Measurements from ENCODE around the gene TUBA1A.
"Not testable (repeated sequence)": the region's sequence is repeated elsewhere in the genome, so short reads cannot be mapped to it uniquely, and the experiment has no call there.

The TUBA1A gene

GRCh38 chr12:49223590-49224369 is 34.9 kb upstream of the TUBA1A start:
- Histone ChIP-seq H3K4me1 (ENCODE audit: control insufficient read depth, insufficient read depth, low read length) (peaks cover 13% of the 10 kb centered on the region), H3K4me2 (ENCODE audit: low read length) (no peak overlapping the region), H3K27me3 (ENCODE audit: control insufficient read depth, insufficient read depth, low read length) (no peaks in the 10 kb centered on the region), H3K36me3 (ENCODE audit: insufficient read depth, low read length) (no peaks in the 10 kb centered on the region), H3K9ac (ENCODE audit: low read depth, low read length) (no peak overlapping the region), H3K9me3 (replicated peaks; ENCODE audit: low read length) (no peaks in the 10 kb centered on the region), H3K4me3 (ENCODE audit: low read length) (no peak overlapping the region)

- H3K9ac ChIP-seq (ENCODE audit: low read depth, low read length) = peak overlapping the region; percentile 66
- no peaks in the 10 kb centered on the region for H3K36me3 ChIP-seq (ENCODE audit: insufficient read depth, low read length)
- H3K9me3 ChIP-seq (replicated peaks; ENCODE audit: low read length) = no peaks in the 10 kb centered on the region
- H3K4me3 ChIP-seq (ENCODE audit: low read length) = peak overlapping the region; percentile 48
- no peaks in the 10 kb centered on the region for H3K27me3 ChIP-seq (ENCODE audit: control insufficient read depth, insufficient read depth, low read length)
- peak overlapping the region; percentile 72 for H3K4me2 ChIP-seq (ENCODE audit: low read length)
- H3K4me1 ChIP-seq (ENCODE audit: control insufficient read depth, insufficient read depth, low read length) = peaks cover 13% of the 10 kb centered on the region
Observed at GRCh38 chr12:49223122-49223521, 34.2 kb upstream of the TUBA1A start.

DNA sequence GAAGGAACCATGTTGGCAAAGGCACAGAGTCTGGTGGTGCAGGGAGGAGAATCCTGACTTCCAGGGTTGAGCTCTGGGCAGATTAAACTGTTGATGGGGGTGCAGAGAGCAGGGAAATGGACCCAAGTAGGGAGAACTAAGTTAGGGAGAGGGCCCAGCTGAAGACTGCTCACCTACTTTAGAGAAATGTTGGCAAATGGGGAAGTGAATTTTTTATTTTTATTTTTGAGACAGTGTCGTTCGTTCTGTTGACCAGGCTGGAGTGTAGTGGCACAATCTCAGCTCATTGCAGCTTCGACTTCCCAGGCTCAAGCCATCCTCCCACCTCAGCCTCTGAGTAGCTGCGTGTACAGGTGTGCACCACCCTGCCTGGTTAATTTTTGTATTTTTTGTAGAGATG is 32.1 kb upstream of the TUBA1A start:
- Histone ChIP-seq H3K9me3 (replicated peaks; ENCODE audit: low read length) (no peaks in the 10 kb centered on the region), H3K4me2 (ENCODE audit: low read length) (no peak overlapping the region), H3K4me1 (ENCODE audit: control insufficient read depth, insufficient read depth, low read length) (peaks cover 13% of the 10 kb centered on the region), H3K4me3 (ENCODE audit: low read length) (no peak overlapping the region), H3K36me3 (ENCODE audit: insufficient read depth, low read length) (no peaks in the 10 kb centered on the region), H3K27me3 (ENCODE audit: control insufficient read depth, insufficient read depth, low read length) (no peaks in the 10 kb centered on the region), H3K9ac (ENCODE audit: low read depth, low read length) (no peak overlapping the region)

DNA sequence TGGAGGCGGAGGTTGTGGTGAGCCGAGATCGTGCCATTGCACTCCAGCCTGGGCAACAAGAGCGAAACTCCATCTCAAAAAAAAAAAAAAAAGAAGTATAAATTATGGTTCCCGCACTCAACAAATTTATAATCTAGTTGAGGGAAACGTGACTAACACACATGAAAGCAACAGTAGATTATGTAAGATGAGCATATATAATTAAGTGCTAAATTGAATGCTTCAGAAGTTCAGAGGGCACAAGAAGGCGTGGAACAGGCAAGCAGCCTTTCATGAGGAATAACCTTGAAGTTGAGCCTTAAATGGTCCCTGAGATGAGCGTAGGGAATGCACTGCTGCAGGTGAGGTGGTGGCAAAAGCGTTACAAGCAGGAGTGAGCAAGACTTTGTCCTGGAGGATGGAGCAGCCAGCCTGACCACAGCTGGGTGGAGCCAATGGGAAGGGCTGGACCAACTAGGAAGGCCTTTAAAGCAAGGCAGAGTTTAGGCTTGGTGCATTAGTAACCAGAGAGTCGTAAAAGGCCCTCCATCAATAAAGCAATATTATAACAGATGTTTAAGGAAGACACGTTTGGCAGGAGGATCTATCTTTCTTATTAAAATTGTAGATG is 30.6 kb upstream of the TUBA1A start:
- Histone ChIP-seq H3K4me3 (ENCODE audit: low read length) (no peak overlapping the region), H3K4me2 (ENCODE audit: low read length) (no peak overlapping the region), H3K27me3 (ENCODE audit: control insufficient read depth, insufficient read depth, low read length) (no peaks in the 10 kb centered on the region), H3K36me3 (ENCODE audit: insufficient read depth, low read length) (no peaks in the 10 kb centered on the region), H3K9me3 (replicated peaks; ENCODE audit: low read length) (no peaks in the 10 kb centered on the region), H3K4me1 (ENCODE audit: control insufficient read depth, insufficient read depth, low read length) (peaks cover 17% of the 10 kb centered on the region), H3K9ac (ENCODE audit: low read depth, low read length) (no peak overlapping the region)

GRCh38 chr12:49212572-49212971 is 23.7 kb upstream of the TUBA1A start:
- Histone ChIP-seq H3K9me3 (replicated peaks; ENCODE audit: low read length) (no peaks in the 10 kb centered on the region), H3K36me3 (ENCODE audit: insufficient read depth, low read length) (no peaks in the 10 kb centered on the region), H3K27me3 (ENCODE audit: control insufficient read depth, insufficient read depth, low read length) (no peaks in the 10 kb centered on the region), H3K4me1 (ENCODE audit: control insufficient read depth, insufficient read depth, low read length) (peaks cover 22% of the 10 kb centered on the region), H3K4me2 (ENCODE audit: low read length) (no peak overlapping the region), H3K9ac (ENCODE audit: low read depth, low read length) (no peak overlapping the region), H3K4me3 (ENCODE audit: low read length) (no peak overlapping the region)

- H3K4me2 ChIP-seq (ENCODE audit: low read length); H3K9ac ChIP-seq (ENCODE audit: low read depth, low read length); H3K9me3 ChIP-seq (replicated peaks; ENCODE audit: low read length); H3K27me3 ChIP-seq (ENCODE audit: control insufficient read depth, insufficient read depth, low read length); H3K4me3 ChIP-seq (ENCODE audit: low read length); H3K36me3 ChIP-seq (ENCODE audit: insufficient read depth, low read length): not testable (repeated sequence)
- H3K4me1 ChIP-seq (ENCODE audit: control insufficient read depth, insufficient read depth, low read length) = peaks cover 22% of the 10 kb centered on the region
Observed at GRCh38 chr12:49210703-49211102, 21.8 kb upstream of the TUBA1A start.

- H3K4me2 ChIP-seq (ENCODE audit: low read length) = no peak overlapping the region
- no peak overlapping the region for H3K9ac ChIP-seq (ENCODE audit: low read depth, low read length)
- no peak overlapping the region for H3K4me3 ChIP-seq (ENCODE audit: low read length)
- no peaks in the 10 kb centered on the region for H3K36me3 ChIP-seq (ENCODE audit: insufficient read depth, low read length)
- H3K9me3 ChIP-seq (replicated peaks; ENCODE audit: low read length) = no peaks in the 10 kb centered on the region
- no peaks in the 10 kb centered on the region for H3K27me3 ChIP-seq (ENCODE audit: control insufficient read depth, insufficient read depth, low read length)
- H3K4me1 ChIP-seq (ENCODE audit: control insufficient read depth, insufficient read depth, low read length) = peaks cover 4% of the 10 kb centered on the region
Observed at GRCh38 chr12:49208676-49209075, 19.8 kb upstream of the TUBA1A start.

GRCh38 chr12:49208146-49208545 is 19.3 kb upstream of the TUBA1A start:
- Histone ChIP-seq H3K4me3 (ENCODE audit: low read length) (no peak overlapping the region), H3K27me3 (ENCODE audit: control insufficient read depth, insufficient read depth, low read length) (no peaks in the 10 kb centered on the region), H3K36me3 (ENCODE audit: insufficient read depth, low read length) (no peaks in the 10 kb centered on the region), H3K9me3 (replicated peaks; ENCODE audit: low read length) (no peaks in the 10 kb centered on the region), H3K9ac (ENCODE audit: low read depth, low read length) (no peak overlapping the region), H3K4me2 (ENCODE audit: low read length) (no peak overlapping the region), H3K4me1 (ENCODE audit: control insufficient read depth, insufficient read depth, low read length) (no peaks in the 10 kb centered on the region)

DNA sequence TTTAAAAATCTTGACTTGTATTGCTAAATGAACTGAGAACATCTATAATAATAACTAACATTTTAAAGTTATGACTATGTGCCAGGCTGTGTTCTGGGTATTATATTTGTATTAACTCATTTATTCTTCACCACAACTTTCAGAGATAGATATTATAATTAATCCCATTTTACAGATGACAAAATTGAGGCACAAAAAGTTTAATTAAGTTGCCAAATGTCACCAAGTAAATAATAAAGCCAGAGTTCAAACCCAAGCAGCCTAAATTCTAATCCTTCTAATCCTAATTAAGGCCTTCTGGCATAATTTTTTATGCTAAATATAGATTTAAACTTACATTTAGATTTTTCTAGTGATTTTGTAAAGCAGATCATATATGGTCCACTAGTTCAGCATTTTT is 17.5 kb upstream of the TUBA1A start:
- no peaks in the 10 kb centered on the region for H3K36me3 ChIP-seq (ENCODE audit: insufficient read depth, low read length)
- H3K4me2 ChIP-seq (ENCODE audit: low read length) = no peak overlapping the region
- H3K4me1 ChIP-seq (ENCODE audit: control insufficient read depth, insufficient read depth, low read length) = peaks cover 9% of the 10 kb centered on the region
- no peak overlapping the region for H3K4me3 ChIP-seq (ENCODE audit: low read length)
- H3K27me3 ChIP-seq (ENCODE audit: control insufficient read depth, insufficient read depth, low read length) = no peaks in the 10 kb centered on the region
- no peaks in the 10 kb centered on the region for H3K9me3 ChIP-seq (replicated peaks; ENCODE audit: low read length)
- no peak overlapping the region for H3K9ac ChIP-seq (ENCODE audit: low read depth, low read length)

- Histone ChIP-seq H3K4me1 (ENCODE audit: control insufficient read depth, insufficient read depth, low read length) (peaks cover 27% of the 10 kb centered on the region), H3K4me3 (ENCODE audit: low read length) (no peak overlapping the region), H3K27me3 (ENCODE audit: control insufficient read depth, insufficient read depth, low read length) (no peaks in the 10 kb centered on the region), H3K4me2 (ENCODE audit: low read length) (peak overlapping the region; percentile 66), H3K36me3 (ENCODE audit: insufficient read depth, low read length) (no peaks in the 10 kb centered on the region), H3K9ac (ENCODE audit: low read depth, low read length) (peak overlapping the region; percentile 59), H3K9me3 (replicated peaks; ENCODE audit: low read length) (no peaks in the 10 kb centered on the region)
Observed at GRCh38 chr12:49201595-49202295, 12.9 kb upstream of the TUBA1A start.

- no peaks in the 10 kb centered on the region for H3K36me3 ChIP-seq (ENCODE audit: insufficient read depth, low read length)
- H3K27me3 ChIP-seq (ENCODE audit: control insufficient read depth, insufficient read depth, low read length) = no peaks in the 10 kb centered on the region
- H3K9me3 ChIP-seq (replicated peaks; ENCODE audit: low read length) = no peaks in the 10 kb centered on the region
- H3K4me1 ChIP-seq (ENCODE audit: control insufficient read depth, insufficient read depth, low read length) = peaks cover 27% of the 10 kb centered on the region
- H3K4me3 ChIP-seq (ENCODE audit: low read length) = no peak overlapping the region
- H3K4me2 ChIP-seq (ENCODE audit: low read length) = peak overlapping the region; percentile 66
- peak overlapping the region; percentile 59 for H3K9ac ChIP-seq (ENCODE audit: low read depth, low read length)
Observed at GRCh38 chr12:49200919-49201594, 12.2 kb upstream of the TUBA1A start.
